MCF 10A (cell line): ENCODE results near the gene IGF1. TPM values are rescaled to one million over a fixed set of nuclear protein-coding genes. Genes with fewer than 3 reads are reported as not detected.
"Not testable (repeated sequence)": the region's sequence is repeated elsewhere in the genome, so short reads cannot be mapped to it uniquely, and the experiment has no call there.

ENCODE experiments used
- BruUV-seq: library from RNA; stranded (reverse); fragments of 400-500 nt; replicated peaks from 2 replicates; lab custom pipeline; 2021; lab: Mats Ljungman, UMichigan
- CTCF ChIA-PET: fragments of 300-600 bp; sonication (Branson Sonifier 250); formaldehyde crosslinking; extraction: SDS; loops from one replicate; lab custom pipeline; 2021; ENCODE audit warnings: antibody characterized with exemption, inconsistent platforms; lab: Yijun Ruan, JAX
- POLR2A ChIA-PET: fragments of 300-600, 350-650 bp; sonication (Branson Sonifier 250); formaldehyde crosslinking; extraction: SDS; loops from one replicate; lab custom pipeline; 2020; ENCODE audit warnings: antibody characterized with exemption, inconsistent platforms; lab: Yijun Ruan, JAX
- DNase-seq: peaks from one replicate; pipeline ENCODE4 v3.0.0-alpha.2; 2018; ENCODE audit not compliant: unreplicated experiment
- H3K27ac Mint-ChIP-seq: one replicate; pipeline ENCODE4 v1.8.0; 2022; ENCODE audit warnings: mild to moderate bottlenecking, low read depth, mixed read lengths; ENCODE audit not compliant: unreplicated experiment
- H3K27me3 Mint-ChIP-seq: one replicate; pipeline ENCODE4 v1.8.0; 2022; ENCODE audit warnings: mixed read lengths; ENCODE audit not compliant: insufficient read depth, unreplicated experiment
- H3K36me3 Mint-ChIP-seq: one replicate; pipeline ENCODE4 v1.8.0; 2022; ENCODE audit warnings: mild to moderate bottlenecking, moderate library complexity, mixed read lengths; ENCODE audit not compliant: insufficient read depth, unreplicated experiment
- H3K4me1 Mint-ChIP-seq: one replicate; pipeline ENCODE4 v1.8.0; 2022; ENCODE audit warnings: mixed read lengths; ENCODE audit not compliant: insufficient read depth, unreplicated experiment
- H3K4me3 Mint-ChIP-seq: one replicate; pipeline ENCODE4 v1.8.0; 2022; ENCODE audit warnings: mild to moderate bottlenecking, moderate library complexity, mixed read lengths; ENCODE audit not compliant: unreplicated experiment
- H3K9me3 Mint-ChIP-seq: one replicate; pipeline ENCODE4 v1.8.0; 2022; ENCODE audit warnings: mixed read lengths; ENCODE audit not compliant: unreplicated experiment
- intact Hi-C: fragments of 100-400 bp; cut with micrococcal nuclease; formaldehyde crosslinking; loops from 2 replicates; pipeline ENCODE4 v1.14.1; 2022
- total RNA-seq: library from RNA; stranded (reverse); gene quantifications from 2 replicates; pipeline ENCODE4 v1.2.3, GENCODE V29; 2022
- TF ChIP-seq, protein P1 (sequence below): fragments of 200-600 bp; IDR thresholded peaks from one replicate; pipeline ENCODE4 v1.8.0; 2022; ENCODE audit warnings: antibody characterized with exemption, mild to moderate bottlenecking; ENCODE audit not compliant: unreplicated experiment

The IGF1 gene
- total RNA-seq, 1 experiment from 2014 or later = not detected

DNA sequence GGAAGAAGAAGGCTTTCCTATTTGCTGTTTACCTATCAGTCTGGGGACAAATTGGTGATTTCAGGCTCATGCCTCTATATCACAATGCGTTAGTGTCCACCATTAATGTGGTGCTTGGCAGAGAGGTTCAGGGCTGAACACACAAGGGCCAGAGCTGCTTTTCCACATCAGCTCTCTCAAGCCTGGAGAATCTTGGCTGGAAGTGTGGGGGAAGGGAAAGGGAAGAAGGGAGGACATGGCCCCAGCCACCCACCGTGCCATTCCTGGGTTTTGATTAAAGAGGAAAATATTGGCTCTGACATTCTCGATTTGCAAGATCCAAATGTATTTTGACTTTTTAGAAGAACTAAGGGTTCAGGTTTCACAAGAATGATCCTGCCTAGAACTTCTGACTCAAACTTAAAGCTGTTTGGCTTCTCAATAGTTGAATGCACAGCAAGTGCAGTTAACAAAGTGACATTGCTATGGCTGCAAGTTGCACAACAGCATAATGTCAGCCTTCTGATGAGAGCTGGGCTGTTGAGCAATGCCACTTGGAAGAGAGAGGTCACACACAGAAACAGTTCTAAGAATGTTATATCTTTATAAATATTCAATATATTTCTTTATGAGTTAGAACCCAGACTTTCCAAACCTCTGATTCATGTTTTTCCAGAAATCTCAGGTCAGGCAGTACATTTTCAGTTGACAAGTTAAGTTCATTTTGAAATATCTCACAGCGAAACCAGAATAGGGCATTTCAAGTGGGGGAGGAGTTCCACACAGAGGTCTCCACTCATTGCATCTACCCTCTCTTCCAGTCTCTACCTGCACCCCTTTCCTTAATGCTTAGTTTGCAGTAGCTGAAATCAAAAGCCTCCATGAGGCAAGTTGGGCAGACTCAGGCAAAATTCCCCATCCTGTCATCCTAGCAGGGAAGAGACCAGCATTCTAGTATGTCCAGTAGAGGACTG, 25.3 kb downstream of the IGF1 start:
- DNase-seq = peak; percentile 58
- H3K4me1 Mint-ChIP-seq = no peaks in the 10 kb centered on the region
- CTCF ChIA-PET = interaction anchor here (1.0 to 1.1 kb wide), 2 partner anchors 24 to 29 kb away, joined by 3 read pairs; no protein-coding TSS in a partner anchor
- intact Hi-C loops = no loop called here
- no TSS peak for BruUV-seq
- no peaks in the 10 kb centered on the region for H3K27me3 Mint-ChIP-seq
- no peaks in the 10 kb centered on the region for H3K9me3 Mint-ChIP-seq
- TF ChIP-seq, protein P1, sequence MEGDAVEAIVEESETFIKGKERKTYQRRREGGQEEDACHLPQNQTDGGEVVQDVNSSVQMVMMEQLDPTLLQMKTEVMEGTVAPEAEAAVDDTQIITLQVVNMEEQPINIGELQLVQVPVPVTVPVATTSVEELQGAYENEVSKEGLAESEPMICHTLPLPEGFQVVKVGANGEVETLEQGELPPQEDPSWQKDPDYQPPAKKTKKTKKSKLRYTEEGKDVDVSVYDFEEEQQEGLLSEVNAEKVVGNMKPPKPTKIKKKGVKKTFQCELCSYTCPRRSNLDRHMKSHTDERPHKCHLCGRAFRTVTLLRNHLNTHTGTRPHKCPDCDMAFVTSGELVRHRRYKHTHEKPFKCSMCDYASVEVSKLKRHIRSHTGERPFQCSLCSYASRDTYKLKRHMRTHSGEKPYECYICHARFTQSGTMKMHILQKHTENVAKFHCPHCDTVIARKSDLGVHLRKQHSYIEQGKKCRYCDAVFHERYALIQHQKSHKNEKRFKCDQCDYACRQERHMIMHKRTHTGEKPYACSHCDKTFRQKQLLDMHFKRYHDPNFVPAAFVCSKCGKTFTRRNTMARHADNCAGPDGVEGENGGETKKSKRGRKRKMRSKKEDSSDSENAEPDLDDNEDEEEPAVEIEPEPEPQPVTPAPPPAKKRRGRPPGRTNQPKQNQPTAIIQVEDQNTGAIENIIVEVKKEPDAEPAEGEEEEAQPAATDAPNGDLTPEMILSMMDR = no peak
- H3K36me3 Mint-ChIP-seq = no peaks in the 10 kb centered on the region
- H3K27ac Mint-ChIP-seq = no peak overlapping the region
- H3K4me3 Mint-ChIP-seq = no peak overlapping the region
- POLR2A ChIA-PET = interaction anchor here (0.8 kb wide), 1 partner anchor 8 kb away, joined by 3 read pairs; no protein-coding TSS in a partner anchor

DNA sequence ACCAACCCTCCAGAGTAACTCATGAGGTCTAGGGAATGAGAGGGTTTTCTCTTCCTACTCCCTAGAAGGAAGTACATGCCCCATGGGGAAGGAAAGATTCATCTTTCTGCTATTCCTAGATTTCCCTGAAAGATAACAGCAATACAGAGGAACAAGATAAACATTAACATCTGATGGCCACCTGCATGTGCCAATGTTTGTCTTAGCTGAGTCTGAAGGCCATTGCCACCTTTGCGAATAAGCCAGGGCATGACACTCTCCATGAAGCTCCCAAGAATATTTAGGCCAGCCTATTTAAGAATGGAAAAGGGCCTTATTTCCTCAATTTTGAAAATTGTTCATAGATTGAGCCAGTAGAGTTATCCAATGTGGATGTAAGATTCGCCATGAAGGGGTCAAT, 26.0 kb downstream of the IGF1 start:
- BruUV-seq = no TSS peak
- Mint-ChIP-seq H3K27me3 (no peaks in the 10 kb centered on the region), H3K4me3 (no peak overlapping the region), H3K36me3 (no peaks in the 10 kb centered on the region), H3K4me1 (no peaks in the 10 kb centered on the region), H3K9me3 (no peaks in the 10 kb centered on the region), H3K27ac (no peak overlapping the region)
- TF ChIP-seq, protein P1 = no peak
- no peak for DNase-seq
- POLR2A ChIA-PET = no interaction called here
- CTCF ChIA-PET = interaction anchor here (0.6 to 1.1 kb wide), 3 partner anchors 23 to 1577 kb away, joined by 3 read pairs; no protein-coding TSS in a partner anchor
- intact Hi-C loops = no loop called here

DNA sequence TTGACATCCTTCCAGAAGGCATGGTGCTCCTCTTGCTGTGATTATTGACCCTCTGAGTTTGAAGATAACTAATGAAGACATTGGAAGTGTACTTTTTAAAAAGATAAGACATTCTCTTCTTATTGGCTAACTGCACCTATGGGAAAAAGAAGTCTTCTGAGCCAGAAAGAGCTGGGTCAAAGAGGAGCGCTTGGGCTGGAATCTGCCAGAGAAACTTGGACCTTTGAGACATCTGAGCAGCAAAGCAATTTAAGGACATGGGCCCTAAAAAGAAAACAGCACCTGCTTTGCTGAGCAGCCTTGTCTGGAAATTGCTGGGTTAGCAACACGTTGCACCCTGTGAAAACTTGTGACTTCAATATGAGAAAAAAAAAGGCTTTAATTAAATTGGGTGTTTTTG, 27.8 kb downstream of the IGF1 start:
- no peak overlapping the region for H3K27ac Mint-ChIP-seq
- no peak overlapping the region for H3K4me3 Mint-ChIP-seq
- TF ChIP-seq, protein P1 = no peak
- no peak for DNase-seq
- intact Hi-C loops = no loop called here
- no peaks in the 10 kb centered on the region for H3K27me3 Mint-ChIP-seq
- ChIA-PET POLR2A (no interaction called here), CTCF (interaction anchor here (0.6 kb wide), 2 partner anchors 269 to 426 kb away, joined by 3 read pairs; no protein-coding TSS in a partner anchor)
- no peaks in the 10 kb centered on the region for H3K36me3 Mint-ChIP-seq
- H3K9me3 Mint-ChIP-seq = no peaks in the 10 kb centered on the region
- BruUV-seq = no TSS peak
- no peaks in the 10 kb centered on the region for H3K4me1 Mint-ChIP-seq

DNA sequence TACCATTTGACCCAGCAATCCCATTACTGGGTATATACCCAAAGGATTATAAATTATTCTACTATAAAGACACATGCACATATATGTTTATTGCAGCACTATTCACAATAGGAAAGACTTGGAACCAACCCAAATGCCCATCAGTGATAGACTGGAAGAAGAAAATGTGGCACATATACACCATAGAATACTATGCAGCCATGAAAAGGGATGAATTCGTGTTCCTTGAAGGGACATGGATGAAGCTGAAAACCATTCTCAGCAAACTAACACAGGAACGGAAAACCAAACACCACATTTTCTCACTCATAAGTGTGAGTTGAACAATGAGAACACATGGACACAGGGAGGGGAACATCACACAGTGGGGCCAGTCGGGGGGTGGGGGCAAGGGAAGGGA, 31.3 kb downstream of the IGF1 start:
- BruUV-seq, intact Hi-C loops, H3K9me3 Mint-ChIP-seq, H3K4me3 Mint-ChIP-seq, H3K4me1 Mint-ChIP-seq, H3K27ac Mint-ChIP-seq, CTCF ChIA-PET, H3K27me3 Mint-ChIP-seq, H3K36me3 Mint-ChIP-seq, DNase-seq: not testable (repeated sequence)
- POLR2A ChIA-PET = interaction anchor here (0.7 to 1.0 kb wide), 2 partner anchors 14 to 73 kb away, joined by 3 read pairs; no protein-coding TSS in a partner anchor

DNA sequence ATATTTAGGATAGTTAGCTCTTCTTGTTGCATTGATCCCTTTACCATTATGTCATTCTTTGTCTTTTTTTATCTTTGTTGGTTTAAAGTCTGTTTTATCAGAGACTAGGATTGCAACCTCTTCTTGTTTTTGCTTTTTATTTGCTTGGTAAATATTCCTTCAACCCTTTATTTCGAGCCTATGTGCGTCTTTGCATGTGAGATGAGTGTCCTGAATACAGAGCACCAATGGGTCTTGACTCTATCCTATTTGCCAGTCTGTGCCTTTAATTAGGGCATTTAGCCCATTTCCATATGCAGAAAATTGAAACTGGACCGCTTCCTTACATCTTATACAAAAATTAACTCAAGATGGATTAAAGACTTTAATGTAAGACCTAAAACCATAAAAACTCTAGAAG, 32.9 kb downstream of the IGF1 start:
- H3K36me3 Mint-ChIP-seq, POLR2A ChIA-PET, H3K4me1 Mint-ChIP-seq, H3K27me3 Mint-ChIP-seq, intact Hi-C loops, BruUV-seq, H3K4me3 Mint-ChIP-seq, DNase-seq, H3K9me3 Mint-ChIP-seq, CTCF ChIA-PET, H3K27ac Mint-ChIP-seq: not testable (repeated sequence)
